Psoas muscle (tissue), 8 donors: Measurements from ENCODE around the gene CHRDL2. TPM values are rescaled to one million over a fixed set of nuclear protein-coding genes. Genes with fewer than 3 reads are reported as not detected.
A peak's percentile ranks its signal among the peaks of the same experiment; 100 is the strongest.

ENCODE experiments used
- ATAC-seq, 4 donors: fragments of 200-7000 bp; cut with Tn5 transposase; one replicate each; pipeline ENCODE4 v1.9.1; 2020; ENCODE audit warnings: moderate library complexity in 3 of 4, mild to moderate bottlenecking in 2 of 4
- DNase-seq, 2 donors: peaks; one replicate each; pipeline ENCODE4 v3.0.0-alpha.2; 2020
- H3K27ac ChIP-seq: fragments of 200-600 bp; one replicate; pipeline ENCODE4 v1.8.0; 2022
- H3K27me3 ChIP-seq, 3 donors: fragments of 200-600 bp in 1 of 3; one replicate each; pipeline versions ENCODE4 v1.6.1 to v1.8.0; 2013 to 2022; ENCODE audit warnings: low read length in 2 of 3, mild to moderate bottlenecking in 2 of 3, moderate library complexity in 1 of 3; ENCODE audit not compliant: insufficient read depth in 3 of 3
- H3K36me3 ChIP-seq, 2 donors: fragments of 200-600 bp in 1 of 2; one replicate each; pipeline versions ENCODE4 v1.6.1 to v1.8.0; 2013 to 2022; ENCODE audit warnings: low read depth in 1 of 2, mild to moderate bottlenecking in 1 of 2, moderate library complexity in 1 of 2; ENCODE audit not compliant: insufficient read depth in 1 of 2
- H3K4me1 ChIP-seq: fragments of 200-600 bp; one replicate; pipeline ENCODE4 v1.8.0; 2022
- H3K4me3 ChIP-seq: fragments of 200-600 bp; one replicate; pipeline ENCODE4 v1.8.0; 2022; ENCODE audit warnings: mild to moderate bottlenecking
- H3K9me3 ChIP-seq: fragments of 200-600 bp; one replicate; pipeline ENCODE4 v1.8.0; 2022
- WGBS, 3 donors: extraction: QIAGEN DNeasy Blood & Tissue Kit; methylation state at CpG; one replicate each; pipeline versions ENCODE4 v1.1.6 to v1.1.7; 2013; 5-methylcytosine and 5-hydroxymethylcytosine counted together
- intact Hi-C, 2 donors: fragments of 100-400 bp; cut with DNase I; formaldehyde crosslinking; loops; one replicate each; pipeline versions ENCODE4 v1.11.0 to v1.14.2; 2022
- polyA plus RNA-seq, 3 donors: library from polyadenylated mRNA; stranded (reverse); fragments of 200-250 nt; gene quantifications; one replicate each; pipeline ENCODE4 v1.2.3, GENCODE V29; 2013
- total RNA-seq, 4 donors: library from RNA; stranded (reverse); fragmentation: NEBNext Ultra II Directional in 2 of 4; extraction: Animal tissue kit (Norgen Biotek cat#: 25700) in 2 of 4; gene quantifications; one replicate each; pipeline versions ENCODE4 v1.2.1 to v1.2.4, GENCODE V29; 2021 to 2023
- TF ChIP-seq, protein P1 (sequence below): fragments of 200-600 bp; IDR thresholded peaks from one replicate; pipeline ENCODE4 v1.8.0; 2022; ENCODE audit warnings: antibody characterized with exemption
- donor health status: healthy with polysubstance abuse.
- donor health status: DM: no; HTN: no; CAD: no; lungs with moderate emphysema.
- donor health status: Bipolar disorder and iron deficiency.
- donor health status: healthy.
- donor health status: DM: yes; HTN: yes; CAD: no.
- donor health status: DM: no; HTN: no; CAD: no.
- donor health status: DM: no; HTN: no; CAD: no.
- donor health status: DM: yes; HTN: yes; CAD: no.

Gene CHRDL2
- total and polyA plus RNA-seq, 7 donors = 0.39 to 14.1 (median 3.1) TPM

DNA sequence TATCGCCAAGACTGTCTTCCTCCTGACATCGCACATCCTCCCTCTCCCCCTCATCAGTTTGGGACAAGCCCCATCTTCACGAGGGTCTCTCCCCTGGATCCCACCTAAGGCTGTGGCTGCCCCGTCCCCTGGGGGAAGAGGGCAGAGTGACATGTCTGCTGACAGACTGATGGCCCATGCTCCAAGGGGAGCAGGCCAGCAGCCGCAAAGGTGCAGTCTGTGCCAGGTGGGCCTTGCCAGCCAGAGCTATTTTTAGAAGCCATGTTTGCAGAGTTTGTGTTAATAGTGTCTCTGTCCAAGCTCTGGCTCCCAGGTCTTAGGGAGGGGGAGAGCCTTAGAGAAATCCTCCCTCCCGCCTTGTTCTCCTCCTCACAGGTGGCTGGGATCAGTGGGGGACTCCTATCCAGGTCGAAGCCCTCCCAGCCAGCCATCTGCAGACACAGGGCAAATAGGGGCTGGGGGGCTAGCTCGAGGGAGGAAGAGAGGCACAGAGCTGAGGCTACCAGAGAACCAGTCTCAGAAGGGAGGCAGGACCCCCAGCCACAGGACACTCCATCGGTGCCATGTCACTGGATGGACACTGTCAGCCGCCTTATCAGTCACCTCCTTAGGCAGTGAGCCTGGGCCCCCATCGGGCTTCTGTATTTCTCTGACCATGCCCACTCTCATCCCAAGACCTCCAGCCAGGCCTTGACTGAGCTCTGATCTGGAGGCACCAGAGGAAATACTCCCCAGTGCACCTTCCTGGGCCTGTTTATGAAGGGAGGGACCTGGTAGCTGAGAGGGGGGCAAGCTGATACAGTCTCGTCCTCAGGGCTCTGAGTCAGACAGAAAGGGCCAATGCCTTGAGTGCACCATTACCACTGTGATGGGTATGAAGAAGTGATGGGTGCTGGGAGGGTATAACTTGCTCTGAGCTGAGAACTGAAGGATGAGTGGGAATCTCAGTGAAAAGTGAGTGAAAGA lies 49.3 kb downstream of the CHRDL2 start:
- no peak overlapping the region for H3K4me3 ChIP-seq
- WGBS, 3 donors = 44 to 54% (median 49%) methylated on average over 12 of the region's 12 CpGs
- peaks cover 19% of the 10 kb centered on the region for H3K4me1 ChIP-seq
- intact Hi-C loops = no loop called here
- DNase-seq = peak; percentile 69 to 85
- H3K27me3 ChIP-seq = no peaks in the 10 kb centered on the region
- TF ChIP-seq, protein P1, sequence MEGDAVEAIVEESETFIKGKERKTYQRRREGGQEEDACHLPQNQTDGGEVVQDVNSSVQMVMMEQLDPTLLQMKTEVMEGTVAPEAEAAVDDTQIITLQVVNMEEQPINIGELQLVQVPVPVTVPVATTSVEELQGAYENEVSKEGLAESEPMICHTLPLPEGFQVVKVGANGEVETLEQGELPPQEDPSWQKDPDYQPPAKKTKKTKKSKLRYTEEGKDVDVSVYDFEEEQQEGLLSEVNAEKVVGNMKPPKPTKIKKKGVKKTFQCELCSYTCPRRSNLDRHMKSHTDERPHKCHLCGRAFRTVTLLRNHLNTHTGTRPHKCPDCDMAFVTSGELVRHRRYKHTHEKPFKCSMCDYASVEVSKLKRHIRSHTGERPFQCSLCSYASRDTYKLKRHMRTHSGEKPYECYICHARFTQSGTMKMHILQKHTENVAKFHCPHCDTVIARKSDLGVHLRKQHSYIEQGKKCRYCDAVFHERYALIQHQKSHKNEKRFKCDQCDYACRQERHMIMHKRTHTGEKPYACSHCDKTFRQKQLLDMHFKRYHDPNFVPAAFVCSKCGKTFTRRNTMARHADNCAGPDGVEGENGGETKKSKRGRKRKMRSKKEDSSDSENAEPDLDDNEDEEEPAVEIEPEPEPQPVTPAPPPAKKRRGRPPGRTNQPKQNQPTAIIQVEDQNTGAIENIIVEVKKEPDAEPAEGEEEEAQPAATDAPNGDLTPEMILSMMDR = no peak
- peak; percentile 80 to 93 (median 92) for ATAC-seq
- peak overlapping the region; percentile 79 for H3K27ac ChIP-seq
- no peaks in the 10 kb centered on the region for H3K36me3 ChIP-seq
- H3K9me3 ChIP-seq = no peaks in the 10 kb centered on the region

DNA sequence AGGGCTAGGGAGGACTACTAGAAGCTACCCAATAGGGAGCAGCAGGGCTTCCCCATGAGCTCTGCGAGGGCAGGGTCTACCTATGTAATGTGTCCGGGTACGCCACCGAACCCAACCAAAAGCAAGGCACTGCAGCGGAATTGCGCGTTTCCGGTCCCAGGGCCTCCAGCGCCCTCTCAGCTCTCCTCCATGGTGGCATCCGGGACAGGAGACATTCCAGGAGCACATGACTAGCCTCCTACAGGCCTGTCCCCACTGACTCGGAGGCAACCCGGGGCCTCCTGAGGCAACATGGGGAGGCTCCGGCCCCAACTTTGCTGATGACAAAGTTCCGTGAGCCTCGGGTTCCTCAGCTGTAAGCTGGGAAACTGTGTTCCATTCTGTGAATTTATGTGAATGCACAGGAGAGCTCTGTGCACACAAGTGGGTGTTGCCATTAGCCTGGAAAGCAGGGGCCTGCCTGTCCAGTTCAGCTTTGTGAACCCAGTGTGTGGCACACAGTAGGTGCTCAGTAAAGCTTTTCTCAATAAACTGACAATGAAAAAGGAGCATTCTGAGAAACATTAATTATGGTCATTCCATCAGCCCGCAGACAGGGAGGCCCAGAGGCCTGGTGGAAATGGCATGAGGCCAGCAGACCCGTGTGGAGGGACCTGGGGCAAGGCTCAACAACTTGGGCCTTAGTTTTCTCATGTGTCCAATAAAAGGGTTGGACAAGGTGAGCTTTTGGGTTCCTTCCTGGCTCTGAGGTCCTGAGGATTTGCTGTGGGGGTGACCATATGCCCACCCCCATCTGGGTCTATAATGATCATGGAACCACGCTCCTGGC lies 50.3 kb downstream of the CHRDL2 start:
- DNase-seq = no peak
- 87 to 88% (median 88%) methylated on average over 18 of the region's 18 CpGs for WGBS, 3 donors
- no peaks in the 10 kb centered on the region for H3K36me3 ChIP-seq
- ATAC-seq = no peak
- TF ChIP-seq, protein P1 = no peak
- peak overlapping the region; percentile 79 for H3K27ac ChIP-seq
- intact Hi-C loops = no loop called here
- no peaks in the 10 kb centered on the region for H3K27me3 ChIP-seq
- H3K9me3 ChIP-seq = no peaks in the 10 kb centered on the region
- H3K4me3 ChIP-seq = no peak overlapping the region
- peaks cover 19% of the 10 kb centered on the region for H3K4me1 ChIP-seq

DNA sequence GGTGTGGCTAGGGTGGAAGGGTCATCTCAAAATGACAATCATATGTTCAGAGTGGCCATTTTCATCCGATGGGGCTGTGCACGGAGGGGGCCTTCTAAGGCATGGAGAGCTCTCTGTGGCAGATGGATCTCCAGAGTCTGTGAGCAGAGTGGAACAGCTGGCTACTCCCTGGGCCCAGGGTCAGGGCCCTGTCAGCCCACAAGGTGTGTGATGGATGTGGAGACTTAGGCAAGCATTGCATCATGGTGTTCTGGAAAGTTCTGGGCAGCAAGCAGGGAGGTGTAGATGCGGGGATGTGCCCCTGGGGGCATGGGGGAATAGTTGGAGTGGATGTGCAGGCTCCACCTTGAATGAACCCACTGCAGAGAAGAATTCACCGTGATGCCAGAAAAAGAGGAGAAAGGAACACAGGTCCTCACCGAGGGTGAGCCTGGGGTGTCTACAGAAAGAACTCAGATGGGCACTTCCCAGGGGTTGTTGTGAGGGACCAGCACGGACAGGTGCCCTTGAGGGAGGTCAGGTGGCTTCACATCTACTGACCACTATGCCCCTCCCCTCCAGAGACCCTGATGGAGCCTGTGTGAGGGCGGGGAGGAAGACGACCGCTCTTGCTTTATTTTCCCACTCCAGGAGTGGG lies 51.1 kb downstream of the CHRDL2 start:
- Histone ChIP-seq H3K27me3 (no peaks in the 10 kb centered on the region), H3K27ac (no peak overlapping the region), H3K4me1 (peaks cover 19% of the 10 kb centered on the region), H3K36me3 (no peaks in the 10 kb centered on the region), H3K4me3 (no peak overlapping the region), H3K9me3 (no peaks in the 10 kb centered on the region)
- TF ChIP-seq, protein P1 = no peak
- DNase-seq (no peak), ATAC-seq (peak in 1 of 4 donors; percentile 46)
- WGBS, 3 donors = 84 to 94% (median 87%) methylated on average over 9 of the region's 9 CpGs
- intact Hi-C loops = no loop called here

DNA sequence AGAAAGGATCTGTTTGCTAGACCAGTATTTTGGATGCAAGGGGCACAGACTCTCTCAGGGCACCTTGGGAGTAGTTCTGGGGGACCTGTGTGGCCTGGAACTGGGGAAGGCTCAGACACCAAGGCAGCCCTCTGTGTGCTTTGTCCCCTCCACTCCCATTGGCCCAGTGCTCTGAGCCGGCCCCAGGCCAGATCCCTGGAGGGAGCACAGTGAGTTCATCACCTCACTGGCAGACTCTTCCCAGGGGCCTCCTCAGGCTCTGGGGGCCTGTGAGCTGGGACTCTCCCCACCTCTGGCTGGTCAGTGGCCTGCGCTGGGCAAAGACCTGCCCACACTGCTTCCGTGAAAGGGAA lies 51.7 kb downstream of the CHRDL2 start:
- Histone ChIP-seq H3K4me1 (peaks cover 19% of the 10 kb centered on the region), H3K9me3 (no peaks in the 10 kb centered on the region), H3K27ac (no peak overlapping the region), H3K4me3 (no peak overlapping the region), H3K27me3 (no peaks in the 10 kb centered on the region), H3K36me3 (no peaks in the 10 kb centered on the region)
- TF ChIP-seq, protein P1 = no peak
- intact Hi-C loops = no loop called here
- no peak for ATAC-seq
- WGBS, 3 donors = 82 to 85% (median 82%) methylated on average over 3 of the region's 3 CpGs
- no peak for DNase-seq
